WTC11 (cell line): ENCODE measurements around the gene ZNF423. TPM values are rescaled to one million over a fixed set of nuclear protein-coding genes. Genes with fewer than 3 reads are reported as not detected.
A peak's percentile ranks its signal among the peaks of the same experiment; 100 is the strongest.

Experiments
- ATAC-seq: fragments of 200-7000 bp; cut with Tn5 transposase; 2 replicates; pipeline ENCODE4 v1.10.0; 2021; ENCODE audit warnings: mild to moderate bottlenecking, moderate library complexity
- CTCF ChIA-PET: fragments of 300-600 bp; sonication (Branson Sonifier 250); formaldehyde crosslinking; loops from one replicate; lab custom pipeline; 2021; ENCODE audit warnings: antibody characterized with exemption; lab: Charles Lee
- POLR2A ChIA-PET: fragments of 350-600 bp; sonication (Branson Sonifier 250); formaldehyde crosslinking; loops from one replicate; lab custom pipeline; 2021; ENCODE audit warnings: antibody characterized with exemption; lab: Charles Lee
- DNase-seq: peaks from one replicate; pipeline ENCODE4 v3.0.0; 2021; ENCODE audit warnings: low spot score
- H3K27ac Mint-ChIP-seq: 2 replicates; pipeline ENCODE4 v1.8.0; 2021; ENCODE audit warnings: mixed read lengths
- H3K27me3 Mint-ChIP-seq: 2 replicates; pipeline ENCODE4 v1.8.0; 2021; ENCODE audit warnings: low read depth, mild to moderate bottlenecking, moderate library complexity, mixed read lengths
- H3K36me3 Mint-ChIP-seq: 2 replicates; pipeline ENCODE4 v1.8.0; 2021; ENCODE audit warnings: mixed read lengths
- H3K4me1 Mint-ChIP-seq: 2 replicates; pipeline ENCODE4 v1.8.0; 2022; ENCODE audit warnings: mixed read lengths
- H3K4me3 Mint-ChIP-seq: 2 replicates; pipeline ENCODE4 v1.8.0; 2021; ENCODE audit warnings: mild to moderate bottlenecking, moderate library complexity, mixed read lengths
- H3K9me3 Mint-ChIP-seq: 2 replicates; pipeline ENCODE4 v1.8.0; 2021; ENCODE audit warnings: mixed read lengths
- GTF2I ChIP-seq: fragments of 250-450 bp; sonication (Bioruptor Pico); conservative IDR thresholded peaks from 2 replicates; pipeline ENCODE4 v1.4.0; 2021; ENCODE audit warnings: mild to moderate bottlenecking
- NR3C1 ChIP-seq: sonication (generic); formaldehyde crosslinking; conservative IDR thresholded peaks from 2 replicates; pipeline ENCODE4 v1.8.1; 2023; ENCODE audit warnings: low read depth, mild to moderate bottlenecking, missing genetic modification reagents
- OVOL2 ChIP-seq: fragments of 250-450 bp; sonication (Bioruptor Pico); IDR thresholded peaks from 2 replicates; pipeline ENCODE4 v1.9.0; 2021; ENCODE audit warnings: mild to moderate bottlenecking, borderline replicate concordance
- RELA ChIP-seq: sonication (generic); formaldehyde crosslinking; IDR thresholded peaks from 2 replicates; pipeline ENCODE4 v1.8.1; 2022; ENCODE audit warnings: missing genetic modification reagents, mild to moderate bottlenecking, borderline replicate concordance
- SOX15 ChIP-seq: fragments of 250-450 bp; sonication (Bioruptor Pico); IDR thresholded peaks from 2 replicates; pipeline ENCODE4 v1.9.0; 2021; ENCODE audit warnings: mild to moderate bottlenecking
- TCF7 ChIP-seq: sonication (generic); formaldehyde crosslinking; IDR thresholded peaks from 2 replicates; pipeline ENCODE4 v1.8.0; 2022; ENCODE audit warnings: mild to moderate bottlenecking, low read depth, missing genetic modification reagents, moderate library complexity
- ZNF317 ChIP-seq: sonication (generic); formaldehyde crosslinking; IDR thresholded peaks from 2 replicates; pipeline ENCODE4 v1.8.1; 2023; ENCODE audit warnings: low read depth, mild to moderate bottlenecking, moderate library complexity, missing genetic modification reagents, borderline replicate concordance
- ZNF423 ChIP-seq: fragments of 250-450 bp; sonication (Bioruptor Pico); IDR thresholded peaks from 2 replicates; pipeline ENCODE4 v2.1.2; 2022; ENCODE audit warnings: mild to moderate bottlenecking, moderate library complexity
- total RNA-seq: library from RNA; stranded (reverse); gene quantifications from 3 replicates; pipeline ENCODE4 v1.2.3, GENCODE V29; 2021
- TF ChIP-seq, protein P1 (sequence below): fragments of 250-450 bp; sonication (Bioruptor Pico); IDR thresholded peaks from 2 replicates; pipeline ENCODE4 v1.9.0; 2021; ENCODE audit warnings: mild to moderate bottlenecking, borderline replicate concordance
- TF ChIP-seq, protein P2 (sequence below): sonication (generic); formaldehyde crosslinking; IDR thresholded peaks from 2 replicates; pipeline ENCODE4 v1.8.0; 2023; ENCODE audit warnings: mild to moderate bottlenecking, missing genetic modification reagents
- TF ChIP-seq, protein P3 (sequence below): sonication (generic); formaldehyde crosslinking; IDR thresholded peaks from 2 replicates; pipeline ENCODE4 v1.8.0; 2023; ENCODE audit warnings: missing genetic modification reagents, mild to moderate bottlenecking, borderline replicate concordance
- TF ChIP-seq, protein P4 (sequence below): sonication (generic); formaldehyde crosslinking; IDR thresholded peaks from 2 replicates; pipeline ENCODE4 v1.8.1; 2022; ENCODE audit warnings: mild to moderate bottlenecking, missing genetic modification reagents, moderate library complexity, borderline replicate concordance

Gene ZNF423
- total RNA-seq, 1 experiment from 2014 or later, result 38.8 TPM

DNA sequence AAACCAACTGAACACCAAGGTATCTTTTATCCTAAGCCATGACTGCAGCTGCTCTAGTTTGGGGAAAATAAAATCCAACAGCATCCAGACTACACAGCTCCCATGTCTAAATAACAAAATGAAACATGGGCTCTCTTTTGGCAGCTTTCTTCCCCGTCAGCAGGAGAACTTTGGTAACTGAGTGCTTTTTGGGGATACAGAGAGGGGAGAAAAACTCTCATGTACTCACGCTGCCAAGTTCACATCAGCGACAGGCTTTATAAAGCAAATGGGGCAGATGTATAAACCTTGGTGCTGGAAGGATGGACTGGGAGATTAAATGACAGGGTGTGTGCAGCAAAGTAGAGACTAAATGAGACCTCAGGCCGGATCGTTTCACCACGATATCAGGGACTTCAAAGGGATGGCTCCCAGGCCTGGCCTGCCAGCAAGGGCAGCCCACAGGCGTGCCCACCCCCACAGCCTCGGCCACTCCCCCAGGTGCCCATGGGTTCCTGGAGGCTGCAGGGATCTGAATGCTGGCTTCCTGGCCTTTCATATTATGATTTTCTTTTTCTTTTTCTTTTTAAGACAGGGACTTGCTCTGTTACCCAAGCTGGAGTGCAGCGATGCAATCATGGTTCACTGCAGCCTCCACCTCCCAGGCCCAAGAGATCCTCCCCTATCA is 174.6 kb downstream of the ZNF423 start:
- peak; percentile 66 for ATAC-seq
- CTCF ChIA-PET, result interaction anchor here (0.6 kb wide), 1 partner anchor 500 kb away, joined by 3 read pairs; no protein-coding TSS in a partner anchor

More for the DNA sequence above, 174.6 kb downstream of the ZNF423 start:
- peaks cover 16% of the 10 kb centered on the region for H3K4me1 Mint-ChIP-seq
- no peak for DNase-seq
- TF ChIP-seq GTF2I, result no peak
- no peak for TF ChIP-seq OVOL2 (CRISPR knock-in tag)
- TF ChIP-seq RELA (CRISPR knock-in tag), result no peak
- no peak for TF ChIP-seq ZNF423
- no peak for TF ChIP-seq NR3C1
- no peak for TF ChIP-seq TCF7
- TF ChIP-seq, protein P1, sequence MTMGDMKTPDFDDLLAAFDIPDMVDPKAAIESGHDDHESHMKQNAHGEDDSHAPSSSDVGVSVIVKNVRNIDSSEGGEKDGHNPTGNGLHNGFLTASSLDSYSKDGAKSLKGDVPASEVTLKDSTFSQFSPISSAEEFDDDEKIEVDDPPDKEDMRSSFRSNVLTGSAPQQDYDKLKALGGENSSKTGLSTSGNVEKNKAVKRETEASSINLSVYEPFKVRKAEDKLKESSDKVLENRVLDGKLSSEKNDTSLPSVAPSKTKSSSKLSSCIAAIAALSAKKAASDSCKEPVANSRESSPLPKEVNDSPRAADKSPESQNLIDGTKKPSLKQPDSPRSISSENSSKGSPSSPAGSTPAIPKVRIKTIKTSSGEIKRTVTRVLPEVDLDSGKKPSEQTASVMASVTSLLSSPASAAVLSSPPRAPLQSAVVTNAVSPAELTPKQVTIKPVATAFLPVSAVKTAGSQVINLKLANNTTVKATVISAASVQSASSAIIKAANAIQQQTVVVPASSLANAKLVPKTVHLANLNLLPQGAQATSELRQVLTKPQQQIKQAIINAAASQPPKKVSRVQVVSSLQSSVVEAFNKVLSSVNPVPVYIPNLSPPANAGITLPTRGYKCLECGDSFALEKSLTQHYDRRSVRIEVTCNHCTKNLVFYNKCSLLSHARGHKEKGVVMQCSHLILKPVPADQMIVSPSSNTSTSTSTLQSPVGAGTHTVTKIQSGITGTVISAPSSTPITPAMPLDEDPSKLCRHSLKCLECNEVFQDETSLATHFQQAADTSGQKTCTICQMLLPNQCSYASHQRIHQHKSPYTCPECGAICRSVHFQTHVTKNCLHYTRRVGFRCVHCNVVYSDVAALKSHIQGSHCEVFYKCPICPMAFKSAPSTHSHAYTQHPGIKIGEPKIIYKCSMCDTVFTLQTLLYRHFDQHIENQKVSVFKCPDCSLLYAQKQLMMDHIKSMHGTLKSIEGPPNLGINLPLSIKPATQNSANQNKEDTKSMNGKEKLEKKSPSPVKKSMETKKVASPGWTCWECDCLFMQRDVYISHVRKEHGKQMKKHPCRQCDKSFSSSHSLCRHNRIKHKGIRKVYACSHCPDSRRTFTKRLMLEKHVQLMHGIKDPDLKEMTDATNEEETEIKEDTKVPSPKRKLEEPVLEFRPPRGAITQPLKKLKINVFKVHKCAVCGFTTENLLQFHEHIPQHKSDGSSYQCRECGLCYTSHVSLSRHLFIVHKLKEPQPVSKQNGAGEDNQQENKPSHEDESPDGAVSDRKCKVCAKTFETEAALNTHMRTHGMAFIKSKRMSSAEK, result no peak
- no peak for TF ChIP-seq SOX15
- TF ChIP-seq ZNF317 (CRISPR knock-in tag), result no peak
- TF ChIP-seq, protein P2, sequence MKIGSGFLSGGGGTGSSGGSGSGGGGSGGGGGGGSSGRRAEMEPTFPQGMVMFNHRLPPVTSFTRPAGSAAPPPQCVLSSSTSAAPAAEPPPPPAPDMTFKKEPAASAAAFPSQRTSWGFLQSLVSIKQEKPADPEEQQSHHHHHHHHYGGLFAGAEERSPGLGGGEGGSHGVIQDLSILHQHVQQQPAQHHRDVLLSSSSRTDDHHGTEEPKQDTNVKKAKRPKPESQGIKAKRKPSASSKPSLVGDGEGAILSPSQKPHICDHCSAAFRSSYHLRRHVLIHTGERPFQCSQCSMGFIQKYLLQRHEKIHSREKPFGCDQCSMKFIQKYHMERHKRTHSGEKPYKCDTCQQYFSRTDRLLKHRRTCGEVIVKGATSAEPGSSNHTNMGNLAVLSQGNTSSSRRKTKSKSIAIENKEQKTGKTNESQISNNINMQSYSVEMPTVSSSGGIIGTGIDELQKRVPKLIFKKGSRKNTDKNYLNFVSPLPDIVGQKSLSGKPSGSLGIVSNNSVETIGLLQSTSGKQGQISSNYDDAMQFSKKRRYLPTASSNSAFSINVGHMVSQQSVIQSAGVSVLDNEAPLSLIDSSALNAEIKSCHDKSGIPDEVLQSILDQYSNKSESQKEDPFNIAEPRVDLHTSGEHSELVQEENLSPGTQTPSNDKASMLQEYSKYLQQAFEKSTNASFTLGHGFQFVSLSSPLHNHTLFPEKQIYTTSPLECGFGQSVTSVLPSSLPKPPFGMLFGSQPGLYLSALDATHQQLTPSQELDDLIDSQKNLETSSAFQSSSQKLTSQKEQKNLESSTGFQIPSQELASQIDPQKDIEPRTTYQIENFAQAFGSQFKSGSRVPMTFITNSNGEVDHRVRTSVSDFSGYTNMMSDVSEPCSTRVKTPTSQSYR (CRISPR knock-in tag), result no peak
- TF ChIP-seq, protein P3, sequence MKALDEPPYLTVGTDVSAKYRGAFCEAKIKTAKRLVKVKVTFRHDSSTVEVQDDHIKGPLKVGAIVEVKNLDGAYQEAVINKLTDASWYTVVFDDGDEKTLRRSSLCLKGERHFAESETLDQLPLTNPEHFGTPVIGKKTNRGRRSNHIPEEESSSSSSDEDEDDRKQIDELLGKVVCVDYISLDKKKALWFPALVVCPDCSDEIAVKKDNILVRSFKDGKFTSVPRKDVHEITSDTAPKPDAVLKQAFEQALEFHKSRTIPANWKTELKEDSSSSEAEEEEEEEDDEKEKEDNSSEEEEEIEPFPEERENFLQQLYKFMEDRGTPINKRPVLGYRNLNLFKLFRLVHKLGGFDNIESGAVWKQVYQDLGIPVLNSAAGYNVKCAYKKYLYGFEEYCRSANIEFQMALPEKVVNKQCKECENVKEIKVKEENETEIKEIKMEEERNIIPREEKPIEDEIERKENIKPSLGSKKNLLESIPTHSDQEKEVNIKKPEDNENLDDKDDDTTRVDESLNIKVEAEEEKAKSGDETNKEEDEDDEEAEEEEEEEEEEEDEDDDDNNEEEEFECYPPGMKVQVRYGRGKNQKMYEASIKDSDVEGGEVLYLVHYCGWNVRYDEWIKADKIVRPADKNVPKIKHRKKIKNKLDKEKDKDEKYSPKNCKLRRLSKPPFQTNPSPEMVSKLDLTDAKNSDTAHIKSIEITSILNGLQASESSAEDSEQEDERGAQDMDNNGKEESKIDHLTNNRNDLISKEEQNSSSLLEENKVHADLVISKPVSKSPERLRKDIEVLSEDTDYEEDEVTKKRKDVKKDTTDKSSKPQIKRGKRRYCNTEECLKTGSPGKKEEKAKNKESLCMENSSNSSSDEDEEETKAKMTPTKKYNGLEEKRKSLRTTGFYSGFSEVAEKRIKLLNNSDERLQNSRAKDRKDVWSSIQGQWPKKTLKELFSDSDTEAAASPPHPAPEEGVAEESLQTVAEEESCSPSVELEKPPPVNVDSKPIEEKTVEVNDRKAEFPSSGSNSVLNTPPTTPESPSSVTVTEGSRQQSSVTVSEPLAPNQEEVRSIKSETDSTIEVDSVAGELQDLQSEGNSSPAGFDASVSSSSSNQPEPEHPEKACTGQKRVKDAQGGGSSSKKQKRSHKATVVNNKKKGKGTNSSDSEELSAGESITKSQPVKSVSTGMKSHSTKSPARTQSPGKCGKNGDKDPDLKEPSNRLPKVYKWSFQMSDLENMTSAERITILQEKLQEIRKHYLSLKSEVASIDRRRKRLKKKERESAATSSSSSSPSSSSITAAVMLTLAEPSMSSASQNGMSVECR, result no peak
- TF ChIP-seq, protein P4, sequence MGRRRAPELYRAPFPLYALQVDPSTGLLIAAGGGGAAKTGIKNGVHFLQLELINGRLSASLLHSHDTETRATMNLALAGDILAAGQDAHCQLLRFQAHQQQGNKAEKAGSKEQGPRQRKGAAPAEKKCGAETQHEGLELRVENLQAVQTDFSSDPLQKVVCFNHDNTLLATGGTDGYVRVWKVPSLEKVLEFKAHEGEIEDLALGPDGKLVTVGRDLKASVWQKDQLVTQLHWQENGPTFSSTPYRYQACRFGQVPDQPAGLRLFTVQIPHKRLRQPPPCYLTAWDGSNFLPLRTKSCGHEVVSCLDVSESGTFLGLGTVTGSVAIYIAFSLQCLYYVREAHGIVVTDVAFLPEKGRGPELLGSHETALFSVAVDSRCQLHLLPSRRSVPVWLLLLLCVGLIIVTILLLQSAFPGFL (CRISPR knock-in tag), result no peak
- POLR2A ChIA-PET, result no interaction called here
- peaks cover 19% of the 10 kb centered on the region for H3K36me3 Mint-ChIP-seq
- no peak overlapping the region for H3K4me3 Mint-ChIP-seq
- peak overlapping the region; percentile 63 for H3K27ac Mint-ChIP-seq
- peaks cover 7% of the 10 kb centered on the region for H3K9me3 Mint-ChIP-seq
- no peaks in the 10 kb centered on the region for H3K27me3 Mint-ChIP-seq
